CD4-positive, alpha-beta memory T cell (primary cell): Measurements from ENCODE around the gene FCHO2. TPM values are rescaled to one million over a fixed set of nuclear protein-coding genes. Genes with fewer than 3 reads are reported as not detected.

Experiments used
- CTCF ChIA-PET: fragments of 350-600 bp; sonication (Branson Sonifier 250); formaldehyde crosslinking; loops from one replicate; lab custom pipeline; 2021; ENCODE audit warnings: inconsistent platforms; ENCODE audit not compliant: partially characterized antibody; lab: Charles Lee
- POLR2A ChIA-PET: fragments of 350-600 bp; sonication (Branson Sonifier 250); formaldehyde crosslinking; loops from one replicate; lab custom pipeline; 2021; ENCODE audit not compliant: partially characterized antibody; lab: Charles Lee
- DNase-seq, 5 donors: peaks; one replicate each; pipeline versions ENCODE4 v3.0.0 to v3.0.0-alpha.2; 2020 to 2022; ENCODE audit warnings: mixed read lengths in 1 of 5
- H3K27ac ChIP-seq: one replicate; pipeline ENCODE4 v1.7.0; 2013; ENCODE audit warnings: low read depth, low read length
- H3K27me3 ChIP-seq: 2 replicates; pipeline ENCODE4 v1.7.0; 2013; ENCODE audit warnings: mild to moderate bottlenecking, low read length, moderate library complexity; ENCODE audit not compliant: insufficient read depth
- H3K36me3 ChIP-seq: 2 replicates; pipeline ENCODE4 v1.7.0; 2013; ENCODE audit warnings: mild to moderate bottlenecking, low read length, moderate library complexity; ENCODE audit not compliant: insufficient read depth
- H3K4me1 ChIP-seq: 2 replicates; pipeline ENCODE4 v1.7.0; 2013; ENCODE audit warnings: mild to moderate bottlenecking, low read length, moderate library complexity; ENCODE audit not compliant: insufficient read depth
- H3K4me3 ChIP-seq, 2 donors: one replicate each; pipeline ENCODE4 v1.7.0; 2013; ENCODE audit warnings: low read length in 2 of 2, mild to moderate bottlenecking in 1 of 2
- H3K9me3 ChIP-seq, 2 donors: one replicate each; pipeline ENCODE4 v1.7.0; 2013; ENCODE audit warnings: low read length in 2 of 2, control low read depth in 1 of 2; ENCODE audit not compliant: control insufficient read depth in 1 of 2
- H3K27ac Mint-ChIP-seq, 7 donors: one replicate each; pipeline ENCODE4 v1.8.0; 2020 to 2021; ENCODE audit warnings: mixed read lengths in 7 of 7, mild to moderate bottlenecking in 6 of 7, inconsistent platforms in 3 of 7, moderate library complexity in 3 of 7
- H3K27me3 Mint-ChIP-seq, 2 donors: one replicate each; pipeline ENCODE4 v1.8.0; 2020 to 2021; ENCODE audit warnings: mixed read lengths in 2 of 2
- H3K36me3 Mint-ChIP-seq, 2 donors: one replicate each; pipeline ENCODE4 v1.8.0; 2020 to 2021; ENCODE audit warnings: mixed read lengths in 2 of 2, inconsistent platforms in 1 of 2, mild to moderate bottlenecking in 1 of 2
- H3K4me1 Mint-ChIP-seq, 4 donors: one replicate each; pipeline ENCODE4 v1.8.0; 2020 to 2021; ENCODE audit warnings: mixed read lengths in 4 of 4, mild to moderate bottlenecking in 1 of 4
- H3K4me3 Mint-ChIP-seq, 8 donors: one replicate each; pipeline ENCODE4 v1.8.0; 2020 to 2021; ENCODE audit warnings: mixed read lengths in 8 of 8, mild to moderate bottlenecking in 7 of 8, moderate library complexity in 6 of 8, inconsistent platforms in 3 of 8
- H3K9me3 Mint-ChIP-seq, 8 donors: one replicate each; pipeline ENCODE4 v1.8.0; 2020 to 2021; ENCODE audit warnings: mixed read lengths in 8 of 8, mild to moderate bottlenecking in 5 of 8, inconsistent platforms in 3 of 8, moderate library complexity in 1 of 8
- intact Hi-C: fragments of 100-400 bp; cut with micrococcal nuclease; formaldehyde crosslinking; loops from one replicate; pipeline ENCODE4 v1.15.1; 2023
- polyA plus RNA-seq, 2 donors: library from polyadenylated mRNA; unstranded; fragments of 300-500 nt; fragmentation: Illumina TruSeq; gene quantifications; one replicate each; pipeline ENCODE4 v1.2.3, GENCODE V29; 2021
- total RNA-seq, 2 experiments: library from RNA; stranded (reverse); gene quantifications; one replicate each; pipeline ENCODE4 v1.2.3, GENCODE V29; 2021

The FCHO2 gene
- total and polyA plus RNA-seq, 4 experiments from 2014 or later: 1.4 to 6.3 (median 4.3) TPM

- H3K27ac Mint-ChIP-seq: no peak overlapping the region
- Histone ChIP-seq H3K27ac (no peak overlapping the region), H3K4me1 (peaks cover 13% of the 10 kb centered on the region), H3K9me3 (no peaks in the 10 kb centered on the region), H3K4me3 (no peak overlapping the region), H3K36me3 (no peaks in the 10 kb centered on the region), H3K27me3 (peaks cover 5% of the 10 kb centered on the region)
- intact Hi-C loops: no loop called here
- POLR2A ChIA-PET: no interaction called here
- H3K27me3 Mint-ChIP-seq: peaks cover 33 to 34% of the 10 kb centered on the region in 2 donors
- CTCF ChIA-PET: interaction anchor here (1.3 kb wide), 1 partner anchor 9 kb away, joined by 3 read pairs; no protein-coding TSS in a partner anchor
- DNase-seq: no peak
- H3K4me3 Mint-ChIP-seq: no peak overlapping the region
- H3K4me1 Mint-ChIP-seq: peaks cover 12 to 30% (median 19%) of the 10 kb centered on the region in 4 donors
- H3K9me3 Mint-ChIP-seq: no peaks in the 10 kb centered on the region
- H3K36me3 Mint-ChIP-seq: no peaks in the 10 kb centered on the region
Measured at GRCh38 chr5:73125289-73125688, 169.4 kb downstream of the FCHO2 start.

DNA sequence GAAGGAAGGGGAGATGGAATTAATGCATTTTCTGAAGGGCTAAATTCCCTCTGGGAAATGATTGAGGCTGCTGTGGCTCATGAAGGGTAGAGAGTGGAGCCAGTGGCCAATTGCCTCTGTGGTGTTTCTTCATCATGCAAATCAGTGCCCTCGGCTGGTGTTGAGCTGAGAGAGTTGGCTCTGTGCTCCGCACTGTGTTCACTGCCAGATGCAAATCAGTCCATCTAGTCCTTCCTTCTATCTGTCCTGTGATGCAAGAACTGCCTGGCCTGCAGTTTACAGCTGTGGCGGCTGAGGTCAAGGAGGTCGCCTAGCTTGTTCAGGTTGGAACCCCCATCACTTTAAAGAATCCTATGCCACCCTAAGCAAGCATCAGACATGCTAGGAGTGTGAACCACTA, 170.5 kb downstream of the FCHO2 start:
- Mint-ChIP-seq H3K27me3 (peaks cover 29 to 31% of the 10 kb centered on the region in 2 donors), H3K9me3 (no peaks in the 10 kb centered on the region), H3K4me3 (no peak overlapping the region), H3K36me3 (no peaks in the 10 kb centered on the region), H3K27ac (no peak overlapping the region), H3K4me1 (peaks cover 9 to 23% (median 14%) of the 10 kb centered on the region in 4 donors)
- POLR2A ChIA-PET: no interaction called here
- CTCF ChIA-PET: no interaction called here
- Histone ChIP-seq H3K27me3 (no peaks in the 10 kb centered on the region), H3K4me1 (peaks cover 13% of the 10 kb centered on the region), H3K9me3 (no peaks in the 10 kb centered on the region), H3K36me3 (no peaks in the 10 kb centered on the region), H3K27ac (no peak overlapping the region), H3K4me3 (no peak overlapping the region)
- no peak for DNase-seq
- intact Hi-C loops: no loop called here

DNA sequence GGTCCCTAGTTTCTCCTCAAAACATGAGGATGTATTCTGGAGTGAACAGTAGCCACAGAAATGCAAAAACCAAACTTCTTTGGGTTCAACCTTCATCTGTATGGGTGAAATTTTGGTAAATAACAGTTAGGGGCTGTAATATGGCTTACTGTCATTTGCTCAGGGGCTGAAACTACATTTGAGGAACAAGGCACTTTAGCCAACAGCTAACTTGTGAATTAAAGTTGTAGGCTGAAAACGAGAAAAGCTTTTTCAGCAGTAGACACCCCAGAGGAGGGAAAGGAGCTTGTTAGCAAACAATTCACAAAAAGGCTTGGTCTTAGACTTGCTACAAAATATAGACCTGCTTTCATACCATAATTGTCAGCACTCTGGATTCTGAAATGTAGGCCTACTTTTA, 171.1 kb downstream of the FCHO2 start:
- Histone ChIP-seq H3K4me1 (peaks cover 13% of the 10 kb centered on the region), H3K9me3 (no peaks in the 10 kb centered on the region), H3K27me3 (no peaks in the 10 kb centered on the region), H3K4me3 (no peak overlapping the region), H3K36me3 (no peaks in the 10 kb centered on the region), H3K27ac (no peak overlapping the region)
- intact Hi-C loops: no loop called here
- Mint-ChIP-seq H3K27me3 (peaks cover 24 to 30% of the 10 kb centered on the region in 2 donors), H3K4me3 (no peak overlapping the region), H3K4me1 (peaks cover 9 to 18% (median 12%) of the 10 kb centered on the region in 4 donors), H3K27ac (no peak overlapping the region), H3K9me3 (no peaks in the 10 kb centered on the region), H3K36me3 (no peaks in the 10 kb centered on the region)
- no peak for DNase-seq
- POLR2A ChIA-PET: no interaction called here
- CTCF ChIA-PET: no interaction called here

DNA sequence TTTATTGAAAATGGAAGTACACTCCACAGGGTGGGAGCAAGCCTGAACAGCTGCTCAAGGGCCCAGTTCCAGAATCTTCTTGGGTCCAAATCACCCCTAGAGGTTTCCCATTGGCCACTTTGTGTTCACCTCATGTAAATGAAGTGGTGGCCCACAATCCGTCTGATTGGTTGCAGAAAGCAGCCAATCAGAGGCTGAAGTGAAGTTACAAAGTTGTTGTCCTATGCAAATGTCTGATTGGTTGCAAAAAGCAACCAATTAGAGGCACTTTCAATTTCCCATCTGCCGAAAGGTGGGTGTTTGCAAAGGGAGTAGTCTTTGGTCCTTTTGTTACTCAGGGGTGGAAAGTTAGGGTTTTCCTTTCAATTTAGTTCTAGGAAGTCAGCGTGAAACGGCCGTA, 173.3 kb downstream of the FCHO2 start:
- Histone ChIP-seq H3K27ac (no peak overlapping the region), H3K9me3 (no peaks in the 10 kb centered on the region), H3K4me1 (no peaks in the 10 kb centered on the region), H3K4me3 (no peak overlapping the region), H3K27me3 (no peaks in the 10 kb centered on the region), H3K36me3 (no peaks in the 10 kb centered on the region)
- ChIA-PET POLR2A (no interaction called here), CTCF (no interaction called here)
- Mint-ChIP-seq H3K27me3 (peaks cover 15 to 26% of the 10 kb centered on the region in 2 donors), H3K4me3 (no peak overlapping the region), H3K4me1 (peaks cover 0 to 3% (median 2%) of the 10 kb centered on the region in 4 donors), H3K27ac (no peak overlapping the region), H3K36me3 (no peaks in the 10 kb centered on the region), H3K9me3 (no peaks in the 10 kb centered on the region)
- no peak for DNase-seq
- intact Hi-C loops: no loop called here

- H3K27ac Mint-ChIP-seq: no peak overlapping the region
- POLR2A ChIA-PET: no interaction called here
Measured at GRCh38 chr5:73130811-73131210, 175.0 kb downstream of the FCHO2 start.

DNA sequence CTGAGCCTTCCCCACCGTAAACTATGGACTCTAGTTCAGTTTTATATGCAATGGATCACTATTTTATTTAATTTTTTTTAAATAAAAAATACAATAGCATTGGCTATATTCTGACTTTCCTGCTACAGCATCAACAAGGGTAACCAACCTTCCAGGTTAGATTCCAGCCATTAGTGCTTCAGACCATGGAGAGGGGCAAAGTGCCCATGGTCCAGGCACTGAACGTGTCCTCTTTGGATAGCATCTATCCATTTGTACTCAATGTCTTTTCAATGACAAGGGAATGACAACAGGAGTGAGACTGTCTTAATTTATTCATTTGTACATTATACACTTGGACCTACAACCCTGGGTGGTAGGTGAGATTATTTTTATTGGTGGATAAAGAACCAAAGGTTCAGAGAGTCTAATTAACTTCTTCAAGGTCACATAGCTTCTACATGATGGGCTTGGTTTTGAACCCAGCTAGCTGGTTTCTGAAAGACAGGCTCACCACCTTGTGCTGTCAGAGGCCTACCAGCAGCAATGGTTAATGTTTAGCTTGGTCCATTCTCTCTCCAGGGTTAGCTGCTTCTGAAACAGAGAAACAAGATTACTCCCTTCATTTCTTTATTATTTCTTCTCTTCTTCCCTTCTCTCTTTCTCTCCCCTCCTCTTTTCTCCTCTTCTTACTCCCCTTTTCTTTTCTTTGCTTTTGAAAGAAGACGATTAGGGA, 176.0 kb downstream of the FCHO2 start:
- H3K27me3 Mint-ChIP-seq: peaks cover 20 to 22% of the 10 kb centered on the region in 2 donors
- ChIA-PET POLR2A (no interaction called here), CTCF (no interaction called here)
- Histone ChIP-seq H3K4me3 (no peak overlapping the region), H3K27ac (no peak overlapping the region), H3K4me1 (no peaks in the 10 kb centered on the region), H3K27me3 (peaks cover 10% of the 10 kb centered on the region), H3K36me3 (no peaks in the 10 kb centered on the region), H3K9me3 (no peaks in the 10 kb centered on the region)
- H3K27ac Mint-ChIP-seq: no peak overlapping the region
- DNase-seq: no peak
- peaks cover 0 to 2% (median 0%) of the 10 kb centered on the region in 4 donors for H3K4me1 Mint-ChIP-seq
- no peaks in the 10 kb centered on the region for H3K9me3 Mint-ChIP-seq
- intact Hi-C loops: no loop called here
- H3K4me3 Mint-ChIP-seq: no peak overlapping the region
- no peaks in the 10 kb centered on the region for H3K36me3 Mint-ChIP-seq

More at GRCh38 chr5:73130811-73131210, 175.0 kb downstream of the FCHO2 start:
- Mint-ChIP-seq H3K27me3 (peaks cover 22 to 23% of the 10 kb centered on the region in 2 donors), H3K4me3 (no peak overlapping the region), H3K9me3 (no peaks in the 10 kb centered on the region), H3K36me3 (no peaks in the 10 kb centered on the region), H3K4me1 (peaks cover 0 to 2% (median 0%) of the 10 kb centered on the region in 4 donors)
- H3K4me3 ChIP-seq: no peak overlapping the region
- no peaks in the 10 kb centered on the region for H3K36me3 ChIP-seq
- H3K27ac ChIP-seq: no peak overlapping the region
- CTCF ChIA-PET: no interaction called here
- H3K9me3 ChIP-seq: no peaks in the 10 kb centered on the region
- DNase-seq: no peak
- no peaks in the 10 kb centered on the region for H3K4me1 ChIP-seq
- H3K27me3 ChIP-seq: peaks cover 5% of the 10 kb centered on the region
- intact Hi-C loops: no loop called here

DNA sequence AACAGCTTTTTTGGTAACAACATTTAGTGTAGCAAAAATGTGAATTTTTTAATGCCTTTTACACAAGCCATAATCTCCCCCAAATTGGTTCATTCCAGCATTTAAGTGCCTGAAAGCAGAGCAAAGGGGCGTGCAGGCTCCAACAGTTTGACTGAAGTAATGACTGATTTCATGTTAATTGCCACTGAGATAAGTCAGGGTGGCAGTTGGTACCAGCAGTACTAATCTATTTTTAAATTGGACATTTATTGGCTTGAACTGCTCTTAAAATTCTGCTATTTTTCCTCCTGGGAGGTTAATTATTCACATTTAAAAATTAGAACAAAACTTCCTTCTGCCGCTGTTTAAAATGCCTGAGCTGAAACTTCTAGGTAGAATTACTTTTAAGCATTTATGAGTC, 176.9 kb downstream of the FCHO2 start:
- no peaks in the 10 kb centered on the region for H3K4me1 ChIP-seq
- Mint-ChIP-seq H3K27me3 (peaks cover 23 to 29% of the 10 kb centered on the region in 2 donors), H3K4me3 (no peak overlapping the region), H3K4me1 (peaks cover 0 to 2% (median 0%) of the 10 kb centered on the region in 4 donors), H3K27ac (no peak overlapping the region), H3K36me3 (no peaks in the 10 kb centered on the region), H3K9me3 (no peaks in the 10 kb centered on the region)
- ChIA-PET CTCF (interaction anchor here (1.0 kb wide), 1 partner anchor 10 kb away, joined by 4 read pairs; no protein-coding TSS in a partner anchor), POLR2A (no interaction called here)
- no peaks in the 10 kb centered on the region for H3K36me3 ChIP-seq
- H3K4me3 ChIP-seq: no peak overlapping the region
- no peak overlapping the region for H3K27ac ChIP-seq
- intact Hi-C loops: no loop called here
- DNase-seq: no peak
- H3K9me3 ChIP-seq: no peaks in the 10 kb centered on the region
- H3K27me3 ChIP-seq: peaks cover 16% of the 10 kb centered on the region
